Testis (tissue), 2 donors: ENCODE measurements around the gene FBXO38.

ENCODE experiments used
- POLR2A ChIP-seq: fragments of 450-650 bp; IDR thresholded peaks from one replicate; pipeline ENCODE4 v1.6.1; 2017; ENCODE audit warnings: antibody characterized with exemption, mild to moderate bottlenecking, moderate library complexity
- TF ChIP-seq, protein P1 (sequence below), 3 experiments: fragments of 450-650 bp in 2 of 3; fragments of 200-600 bp in 1 of 3; sonication (generic) in 1 of 3; IDR thresholded peaks; one replicate each; pipeline ENCODE4 v1.5.1; 2016 to 2019; ENCODE audit warnings: antibody characterized with exemption in 3 of 3, mild to moderate bottlenecking in 2 of 3, moderate library complexity in 1 of 3

DNA sequence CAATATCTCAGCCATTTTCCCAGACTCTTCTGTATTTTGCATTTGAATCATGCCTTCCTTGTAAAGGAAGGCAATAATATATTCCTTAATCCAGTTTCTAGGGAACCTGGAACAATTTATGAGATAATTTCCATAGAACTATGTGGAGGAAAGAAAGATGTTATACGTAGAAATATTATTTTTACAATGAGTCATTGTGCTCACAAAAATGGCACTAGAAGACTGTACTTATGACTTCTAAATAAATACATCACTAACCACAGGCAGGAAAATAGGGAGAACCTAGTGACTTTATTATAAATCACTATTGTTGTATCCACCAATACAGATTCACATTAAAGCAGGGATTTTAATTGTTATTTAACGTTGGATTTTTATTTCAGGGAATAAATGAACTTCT, 87.6 kb downstream of the FBXO38 start:
- TF ChIP-seq, protein P1, sequence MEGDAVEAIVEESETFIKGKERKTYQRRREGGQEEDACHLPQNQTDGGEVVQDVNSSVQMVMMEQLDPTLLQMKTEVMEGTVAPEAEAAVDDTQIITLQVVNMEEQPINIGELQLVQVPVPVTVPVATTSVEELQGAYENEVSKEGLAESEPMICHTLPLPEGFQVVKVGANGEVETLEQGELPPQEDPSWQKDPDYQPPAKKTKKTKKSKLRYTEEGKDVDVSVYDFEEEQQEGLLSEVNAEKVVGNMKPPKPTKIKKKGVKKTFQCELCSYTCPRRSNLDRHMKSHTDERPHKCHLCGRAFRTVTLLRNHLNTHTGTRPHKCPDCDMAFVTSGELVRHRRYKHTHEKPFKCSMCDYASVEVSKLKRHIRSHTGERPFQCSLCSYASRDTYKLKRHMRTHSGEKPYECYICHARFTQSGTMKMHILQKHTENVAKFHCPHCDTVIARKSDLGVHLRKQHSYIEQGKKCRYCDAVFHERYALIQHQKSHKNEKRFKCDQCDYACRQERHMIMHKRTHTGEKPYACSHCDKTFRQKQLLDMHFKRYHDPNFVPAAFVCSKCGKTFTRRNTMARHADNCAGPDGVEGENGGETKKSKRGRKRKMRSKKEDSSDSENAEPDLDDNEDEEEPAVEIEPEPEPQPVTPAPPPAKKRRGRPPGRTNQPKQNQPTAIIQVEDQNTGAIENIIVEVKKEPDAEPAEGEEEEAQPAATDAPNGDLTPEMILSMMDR (IDR thresholded peaks at IDR 0.05) = no peak
- no peak for TF ChIP-seq POLR2A
